ENCODE results near the gene SORL1. TPM values are rescaled to one million over a fixed set of nuclear protein-coding genes. Genes with fewer than 3 reads are reported as not detected.
A peak's percentile ranks its signal among the peaks of the same experiment; 100 is the strongest.

Gene SORL1
- total RNA-seq, 1 donor from 2014 or later, result 38.3 TPM

- TF ChIP-seq POLR2AphosphoS5 (IDR thresholded peaks at IDR 0.05; ENCODE audit: insufficient read depth in 1 of 2, low read depth in 1 of 2) (no peak), POLR2A (IDR thresholded peaks at IDR 0.05) (no peak), CTCF (IDR thresholded peaks at IDR 0.05) (no peak)
- no peak for DNase-seq (ENCODE audit: extremely low spot score in 2 of 2)
- H3K4me3 ChIP-seq, result no peak overlapping the region
- intact Hi-C loops (cut with DNase I), result no loop called here
- no peaks in the 10 kb centered on the region for H3K27me3 ChIP-seq
- no peaks in the 10 kb centered on the region for H3K9me3 ChIP-seq
- H3K27ac ChIP-seq, result no peak overlapping the region
- no peaks in the 10 kb centered on the region for H3K36me3 ChIP-seq
- H3K4me1 ChIP-seq, result peaks cover 13% of the 10 kb centered on the region
These were observed 30.8 kb upstream of the SORL1 start for GRCh38 chr11:121421149-121421901.

- no peaks in the 10 kb centered on the region for H3K36me3 ChIP-seq
- no peak overlapping the region for H3K4me3 ChIP-seq
- DNase-seq (ENCODE audit: extremely low spot score in 2 of 2), result no peak
- H3K4me1 ChIP-seq, result peaks cover 12% of the 10 kb centered on the region
- H3K9me3 ChIP-seq, result no peaks in the 10 kb centered on the region
- H3K27ac ChIP-seq, result no peak overlapping the region
- H3K27me3 ChIP-seq, result no peaks in the 10 kb centered on the region
- intact Hi-C loops (cut with DNase I), result no loop called here
- no peak for TF ChIP-seq CTCF (IDR thresholded peaks at IDR 0.05)
- no peak for TF ChIP-seq POLR2AphosphoS5 (IDR thresholded peaks at IDR 0.05; ENCODE audit: insufficient read depth in 1 of 2, low read depth in 1 of 2)
- TF ChIP-seq POLR2A (IDR thresholded peaks at IDR 0.05), result no peak
These were observed 29.4 kb upstream of the SORL1 start for GRCh38 chr11:121422675-121423074.

- no peak for DNase-seq (ENCODE audit: extremely low spot score in 2 of 2)
- Histone ChIP-seq H3K27ac (no peak overlapping the region), H3K27me3 (no peaks in the 10 kb centered on the region), H3K9me3 (no peaks in the 10 kb centered on the region), H3K36me3 (no peaks in the 10 kb centered on the region), H3K4me3 (no peak overlapping the region), H3K4me1 (peaks cover 12% of the 10 kb centered on the region)
- intact Hi-C loops (cut with DNase I), result no loop called here
- TF ChIP-seq POLR2A (IDR thresholded peaks at IDR 0.05) (no peak), POLR2AphosphoS5 (IDR thresholded peaks at IDR 0.05; ENCODE audit: insufficient read depth in 1 of 2, low read depth in 1 of 2) (no peak), CTCF (IDR thresholded peaks at IDR 0.05) (no peak)
These were observed 26.3 kb upstream of the SORL1 start for GRCh38 chr11:121425828-121426227.

GRCh38 chr11:121426476-121427399 lies 25.4 kb upstream of the SORL1 start:
- H3K9me3 ChIP-seq, result no peaks in the 10 kb centered on the region
- no peaks in the 10 kb centered on the region for H3K27me3 ChIP-seq
- TF ChIP-seq POLR2A (IDR thresholded peaks at IDR 0.05) (no peak), POLR2AphosphoS5 (IDR thresholded peaks at IDR 0.05; ENCODE audit: insufficient read depth in 1 of 2, low read depth in 1 of 2) (no peak), CTCF (IDR thresholded peaks at IDR 0.05) (no peak)
- no peak overlapping the region for H3K27ac ChIP-seq
- intact Hi-C loops (cut with DNase I), result no loop called here
- no peak for DNase-seq (ENCODE audit: extremely low spot score in 2 of 2)
- peaks cover 12% of the 10 kb centered on the region for H3K4me1 ChIP-seq
- H3K4me3 ChIP-seq, result peak overlapping the region; percentile 3 to 49
- no peaks in the 10 kb centered on the region for H3K36me3 ChIP-seq
